MM.1S (cell line): ENCODE measurements around the gene TECPR2.

Experiments used
- EZH2 ChIP-seq: fragments of 300-600 bp; sonication (generic); optimal IDR thresholded peaks from 2 replicates; pipeline ENCODE3; 2017; ENCODE audit warnings: low read depth, mild to moderate bottlenecking, antibody characterized with exemption, low read length, mixed read lengths
- TF ChIP-seq, protein P1 (sequence below): fragments of 300-600 bp; sonication (generic); IDR thresholded peaks from 2 replicates; pipeline ENCODE4 v1.5.1; 2016; ENCODE audit warnings: antibody characterized with exemption, low read length, mixed read lengths

DNA sequence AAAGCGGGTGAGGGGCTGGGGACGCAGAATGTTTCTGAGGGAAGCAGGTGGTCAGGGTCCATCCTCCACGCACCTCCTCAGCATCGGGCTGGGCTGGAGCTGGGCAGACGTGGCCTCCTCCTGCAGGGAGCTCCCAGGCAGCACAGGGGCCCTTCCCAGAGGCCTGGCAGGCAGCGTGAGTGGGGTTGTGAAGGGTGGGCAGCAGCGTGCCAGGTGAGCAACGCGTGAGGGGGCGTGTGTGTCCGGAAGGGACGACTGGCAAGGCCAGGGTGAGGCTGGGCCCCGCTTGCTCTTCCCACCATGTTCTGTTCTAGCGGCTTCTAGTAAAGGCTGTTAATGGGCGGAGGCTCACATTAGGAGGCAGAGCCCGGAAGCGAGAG, 129.8 kb downstream of the TECPR2 start:
- no peak for TF ChIP-seq EZH2
- TF ChIP-seq, protein P1, sequence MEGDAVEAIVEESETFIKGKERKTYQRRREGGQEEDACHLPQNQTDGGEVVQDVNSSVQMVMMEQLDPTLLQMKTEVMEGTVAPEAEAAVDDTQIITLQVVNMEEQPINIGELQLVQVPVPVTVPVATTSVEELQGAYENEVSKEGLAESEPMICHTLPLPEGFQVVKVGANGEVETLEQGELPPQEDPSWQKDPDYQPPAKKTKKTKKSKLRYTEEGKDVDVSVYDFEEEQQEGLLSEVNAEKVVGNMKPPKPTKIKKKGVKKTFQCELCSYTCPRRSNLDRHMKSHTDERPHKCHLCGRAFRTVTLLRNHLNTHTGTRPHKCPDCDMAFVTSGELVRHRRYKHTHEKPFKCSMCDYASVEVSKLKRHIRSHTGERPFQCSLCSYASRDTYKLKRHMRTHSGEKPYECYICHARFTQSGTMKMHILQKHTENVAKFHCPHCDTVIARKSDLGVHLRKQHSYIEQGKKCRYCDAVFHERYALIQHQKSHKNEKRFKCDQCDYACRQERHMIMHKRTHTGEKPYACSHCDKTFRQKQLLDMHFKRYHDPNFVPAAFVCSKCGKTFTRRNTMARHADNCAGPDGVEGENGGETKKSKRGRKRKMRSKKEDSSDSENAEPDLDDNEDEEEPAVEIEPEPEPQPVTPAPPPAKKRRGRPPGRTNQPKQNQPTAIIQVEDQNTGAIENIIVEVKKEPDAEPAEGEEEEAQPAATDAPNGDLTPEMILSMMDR: no peak
